IMR-90 (cell line): ENCODE measurements around the gene PTPN13. TPM values are rescaled to one million over a fixed set of nuclear protein-coding genes. Genes with fewer than 3 reads are reported as not detected.

Experiments
- ATAC-seq: fragments of 200-7000 bp; cut with Tn5 transposase; 2 replicates; pipeline ENCODE4 v1.9.1; 2020; ENCODE audit warnings: low read depth, mild to moderate bottlenecking, moderate library complexity
- BruUV-seq: library from RNA; stranded (reverse); fragments of 400-500 nt; replicated peaks from 2 replicates; lab custom pipeline; 2021; lab: Mats Ljungman, UMichigan
- CTCF ChIA-PET: fragments of 300-600 bp; formaldehyde crosslinking; extraction: SDS; loops from one replicate; lab custom pipeline; 2021; ENCODE audit warnings: antibody characterized with exemption; lab: Yijun Ruan, JAX
- POLR2A ChIA-PET: fragments of 300-600 bp; sonication (Branson Sonifier 250); formaldehyde crosslinking; loops from one replicate; lab custom pipeline; 2022; ENCODE audit warnings: antibody characterized with exemption; ENCODE audit not compliant: unreplicated experiment; lab: Charles Lee
- DNase-seq: peaks from one replicate; pipeline ENCODE4 v3.0.0; 2013
- H2AFZ ChIP-seq: replicated peaks from 2 replicates; pipeline ENCODE3; 2013; ENCODE audit warnings: low read length, mild to moderate bottlenecking; ENCODE audit not compliant: poor library complexity
- H2AK5ac ChIP-seq: 2 replicates; pipeline ENCODE4 v1.6.1; 2013; ENCODE audit warnings: low read depth, low read length, inconsistent platforms
- H2AK9ac ChIP-seq: replicated peaks from 2 replicates; pipeline ENCODE3; 2013; ENCODE audit warnings: mild to moderate bottlenecking, low read depth, low read length, moderate library complexity; ENCODE audit not compliant: poor library complexity
- H2BK120ac ChIP-seq: 2 replicates; pipeline ENCODE4 v1.6.1; 2013; ENCODE audit warnings: low read depth, low read length, inconsistent platforms
- H2BK15ac ChIP-seq: 3 replicates; pipeline ENCODE4 v1.6.1; 2013; ENCODE audit warnings: low read depth, low read length, inconsistent platforms
- H2BK20ac ChIP-seq: 2 replicates; pipeline ENCODE4 v1.6.1; 2013; ENCODE audit warnings: low read depth, mild to moderate bottlenecking, inconsistent platforms, low read length, moderate library complexity
- H2BK5ac ChIP-seq: 2 replicates; pipeline ENCODE4 v1.6.1; 2013; ENCODE audit warnings: mild to moderate bottlenecking, low read depth, low read length, inconsistent platforms; ENCODE audit not compliant: poor library complexity, severe bottlenecking
- H3K14ac ChIP-seq: replicated peaks from 2 replicates; pipeline ENCODE4 v1.6.1; 2013; ENCODE audit warnings: low read depth, low read length, inconsistent platforms
- H3K18ac ChIP-seq: 2 replicates; pipeline ENCODE4 v1.6.1; 2013; ENCODE audit warnings: low read depth, low read length, control low read depth
- H3K23ac ChIP-seq: 2 replicates; pipeline ENCODE4 v1.6.1; 2013; ENCODE audit warnings: low read depth, low read length, inconsistent platforms
- H3K27ac ChIP-seq: 2 replicates; pipeline ENCODE4 v1.5.1; 2013; ENCODE audit warnings: mild to moderate bottlenecking, control low read depth, low read length; ENCODE audit not compliant: insufficient read depth
- H3K27me3 ChIP-seq: 2 replicates; pipeline ENCODE4 v1.6.1; 2013; ENCODE audit warnings: low read length; ENCODE audit not compliant: control insufficient read depth, insufficient read depth
- H3K36me3 ChIP-seq: 2 replicates; pipeline ENCODE4 v1.6.1; 2013; ENCODE audit warnings: low read length, mixed read lengths; ENCODE audit not compliant: control insufficient read depth, insufficient read depth
- H3K4ac ChIP-seq: 2 replicates; pipeline ENCODE4 v1.6.1; 2013; ENCODE audit warnings: low read depth, low read length, inconsistent platforms
- H3K4me1 ChIP-seq: 2 replicates; pipeline ENCODE4 v1.6.1; 2013; ENCODE audit warnings: low read length, mixed read lengths; ENCODE audit not compliant: control insufficient read depth, insufficient read depth
- H3K4me2 ChIP-seq: 2 replicates; pipeline ENCODE4 v1.6.1; 2013; ENCODE audit warnings: low read depth, mild to moderate bottlenecking, control low read depth, low read length, moderate library complexity
- H3K4me3 ChIP-seq: 2 replicates; pipeline ENCODE4 v1.5.1; 2013; ENCODE audit warnings: low read depth, mild to moderate bottlenecking, control low read depth, low read length, moderate library complexity; ENCODE audit not compliant: insufficient read depth
- H3K56ac ChIP-seq: 2 replicates; pipeline ENCODE4 v1.6.1; 2013; ENCODE audit warnings: low read length, inconsistent platforms; ENCODE audit not compliant: insufficient read depth; ENCODE audit errors: extremely low read depth
- H3K79me1 ChIP-seq, 2 experiments: 2 replicates each; pipeline ENCODE4 v1.6.1; 2013; ENCODE audit warnings: low read length in 2 of 2, inconsistent platforms in 1 of 2, low read depth in 1 of 2
- H3K9ac ChIP-seq: 2 replicates; pipeline ENCODE4 v1.6.1; 2013; ENCODE audit warnings: low read depth, low read length, control low read depth
- H3K9me1 ChIP-seq: 2 replicates; pipeline ENCODE4 v1.6.1; 2013; ENCODE audit warnings: low read length, inconsistent platforms; ENCODE audit not compliant: insufficient read depth
- H3K9me3 ChIP-seq: 2 replicates; pipeline ENCODE4 v1.6.1; 2013; ENCODE audit warnings: low read length; ENCODE audit not compliant: control insufficient read depth, insufficient read depth
- H4K20me1 ChIP-seq: 2 replicates; pipeline ENCODE4 v1.6.1; 2013; ENCODE audit warnings: low read length, inconsistent platforms; ENCODE audit not compliant: insufficient read depth
- H4K5ac ChIP-seq: 2 replicates; pipeline ENCODE4 v1.6.1; 2013; ENCODE audit warnings: mild to moderate bottlenecking, low read depth, low read length, control low read depth
- H4K8ac ChIP-seq, 2 experiments: 2 replicates each; pipeline ENCODE4 v1.6.1; 2013; ENCODE audit warnings: low read depth in 2 of 2, low read length in 2 of 2, control low read depth in 1 of 2, inconsistent platforms in 1 of 2
- H4K91ac ChIP-seq: 2 replicates; pipeline ENCODE4 v1.6.1; 2013; ENCODE audit warnings: low read depth, low read length, inconsistent platforms; ENCODE audit not compliant: insufficient read depth
- RCOR1 ChIP-seq: IDR thresholded peaks from 2 replicates; pipeline ENCODE4 v1.6.1; 2012; ENCODE audit warnings: mild to moderate bottlenecking, low read length, improper control_type of control experiment; ENCODE audit not compliant: insufficient replicate concordance
- WGBS, 2 experiments: methylation state at CpG; one replicate each; pipeline versions ENCODE4 v1.1.5 to v1.1.7; 2013; ENCODE audit warnings: missing lambda C conversion rate in 2 of 2; ENCODE audit not compliant: insufficient read length in 1 of 2; ENCODE audit errors: extremely low coverage in 2 of 2; 5-methylcytosine and 5-hydroxymethylcytosine counted together
- dilution Hi-C: fragments of 300-500 bp; cut with HindIII; formaldehyde crosslinking; loops from one replicate; pipeline ENCODE4 v1.14.3; 2018; ENCODE audit warnings: low sequenced_read_pairs; ENCODE audit not compliant: unreplicated experiment
- in situ Hi-C: fragments of 300-500 bp; cut with MboI; formaldehyde crosslinking; loops from 3 replicates; pipeline ENCODE4 v1.14.3; 2019; ENCODE audit warnings: low sequenced_read_pairs, inconsistent platforms, mixed read lengths
- intact Hi-C: fragments of 100-400 bp; cut with micrococcal nuclease; formaldehyde crosslinking; loops from 2 replicates; pipeline ENCODE4 v1.10.0; 2022
- polyA plus RNA-seq, 3 experiments: library from polyadenylated mRNA; depleted of rRNA; stranded (reverse); fragments of >200 nt; gene quantifications; 2 replicates each; pipeline ENCODE4 v1.2.3, GENCODE V29; 2012; ENCODE audit warnings: low replicate concordance in 1 of 3
- total RNA-seq: library from RNA; depleted of rRNA; stranded (reverse); fragments of >200 nt; gene quantifications from 2 replicates; pipeline ENCODE4 v1.2.3, GENCODE V29; 2012

The PTPN13 gene
- total and polyA plus RNA-seq, 2 of the 4 experiments (the other 2 are of a cell fraction): 7.7 to 29.0 TPM

GRCh38 chr4:86569103-86569870 lies 24.8 kb upstream of the PTPN13 start:
- H2AK5ac ChIP-seq: no peak overlapping the region
- no peak overlapping the region for H3K23ac ChIP-seq
- H3K4ac ChIP-seq: no peak overlapping the region
- no peak overlapping the region for H3K14ac ChIP-seq
- H3K27me3 ChIP-seq: no peaks in the 10 kb centered on the region
- intact Hi-C loops: no loop called here
- no peaks in the 10 kb centered on the region for H3K79me1 ChIP-seq
- no peak for DNase-seq
- no CpG with 5 or more reads among the region's 6 CpGs for WGBS, 2 experiments
- no peak for ATAC-seq
- H2BK120ac ChIP-seq: no peak overlapping the region
- dilution Hi-C loops: no loop called here
- no peak overlapping the region for H3K4me2 ChIP-seq
- H2BK15ac ChIP-seq: no peak overlapping the region
- no peak overlapping the region for H2AK9ac ChIP-seq
- no peak overlapping the region for H2AFZ ChIP-seq
- BruUV-seq: no TSS peak
- no peak overlapping the region for H2BK20ac ChIP-seq
- no peaks in the 10 kb centered on the region for H3K36me3 ChIP-seq
- no peak overlapping the region for H3K18ac ChIP-seq
- no peaks in the 10 kb centered on the region for H3K4me1 ChIP-seq
- no peaks in the 10 kb centered on the region for H3K9me1 ChIP-seq
- in situ Hi-C loops: no loop called here
- no peak overlapping the region for H4K91ac ChIP-seq
- no peaks in the 10 kb centered on the region for H3K9me3 ChIP-seq
- no peak overlapping the region for H4K8ac ChIP-seq
- no peaks in the 10 kb centered on the region for H4K20me1 ChIP-seq
- no peak overlapping the region for H3K27ac ChIP-seq
- H3K56ac ChIP-seq: no peak overlapping the region
- no peak overlapping the region for H2BK5ac ChIP-seq
- ChIA-PET POLR2A (no interaction called here), CTCF (interaction anchor here (1.0 kb wide), 1 partner anchor 26 kb away, joined by 3 read pairs; no protein-coding TSS in a partner anchor)
- no peak for TF ChIP-seq RCOR1
- H3K4me3 ChIP-seq: no peak overlapping the region
- no peak overlapping the region for H4K5ac ChIP-seq
- no peak overlapping the region for H3K9ac ChIP-seq
